HT-29 (cell line): ENCODE data around the gene CSNK2A1. TPM values are rescaled to one million over a fixed set of nuclear protein-coding genes. Genes with fewer than 3 reads are reported as not detected.
A peak's percentile ranks its signal among the peaks of the same experiment; 100 is the strongest.
"Not testable (repeated sequence)": the region's sequence is repeated elsewhere in the genome, so short reads cannot be mapped to it uniquely, and the experiment has no call there.

Experiments used
- DNase-seq: peaks from one replicate; pipeline ENCODE4 v3.0.0-alpha.2; 2015; ENCODE audit warnings: low spot score
- total RNA-seq: library from RNA; depleted of rRNA; stranded (reverse); fragments of >200 nt; shearing (Covaris generic); gene quantifications from 2 replicates; pipeline ENCODE4 v1.2.3, GENCODE V29; 2014

Gene CSNK2A1
- total RNA-seq, 1 experiment from 2014 or later: 89.6 TPM

DNA sequence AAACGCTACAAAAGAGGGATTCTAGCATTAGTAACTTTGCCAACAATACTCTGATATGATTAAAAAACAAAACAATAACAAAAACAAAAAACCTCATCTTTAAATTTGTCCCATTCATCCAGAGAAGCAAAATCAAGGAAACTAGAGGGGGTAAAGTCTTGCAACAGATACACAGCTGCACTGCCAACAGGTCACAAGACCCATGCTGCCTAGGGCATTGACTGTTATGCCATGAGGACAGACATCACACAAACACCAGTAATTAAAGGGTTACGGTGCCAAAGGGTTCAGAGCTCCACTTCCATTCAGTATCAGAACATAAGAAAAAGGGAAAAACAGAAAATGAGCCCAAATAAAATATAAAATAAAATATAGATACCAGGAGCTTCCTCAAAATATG is 82.9 kb downstream of the CSNK2A1 start:
- DNase-seq: no peak

DNA sequence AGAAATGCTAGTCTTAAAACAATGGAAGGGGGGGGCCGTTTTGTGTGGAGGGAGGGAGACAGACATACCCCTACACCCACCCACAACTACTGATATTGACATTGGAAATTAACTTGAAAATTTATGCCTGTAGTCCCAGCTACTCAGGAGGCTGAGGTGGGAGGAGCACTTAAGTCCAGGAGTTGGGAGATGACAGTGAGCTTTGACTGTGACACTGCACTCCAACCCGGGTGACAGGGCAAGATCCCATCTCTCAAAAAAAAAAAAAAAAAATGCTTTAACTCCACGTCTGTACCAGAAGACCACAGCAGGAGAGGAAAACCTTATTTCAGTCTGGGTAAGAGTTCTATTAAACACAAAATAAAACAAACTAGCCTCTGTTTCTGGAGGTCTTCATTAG is 83.4 kb downstream of the CSNK2A1 start:
- DNase-seq: no peak

DNA sequence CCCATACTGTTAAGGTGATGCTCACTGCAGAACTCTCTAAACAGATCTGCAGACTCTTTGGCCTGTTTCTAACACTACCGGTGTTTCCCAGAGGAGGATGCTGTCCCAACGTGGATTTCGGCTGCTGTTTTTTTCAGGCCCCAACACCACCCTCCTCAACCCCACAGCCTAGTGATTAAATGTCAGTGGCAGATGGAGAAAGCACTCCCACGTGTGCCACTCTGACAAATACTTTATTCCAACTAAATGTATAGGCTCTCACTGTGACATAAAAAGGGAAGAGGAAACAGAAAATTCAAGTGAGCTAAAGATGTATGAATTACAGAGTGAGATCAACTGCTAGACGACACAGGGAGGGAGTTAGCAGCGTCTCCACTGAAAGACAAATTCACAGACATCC is 84.8 kb downstream of the CSNK2A1 start:
- no peak for DNase-seq

DNA sequence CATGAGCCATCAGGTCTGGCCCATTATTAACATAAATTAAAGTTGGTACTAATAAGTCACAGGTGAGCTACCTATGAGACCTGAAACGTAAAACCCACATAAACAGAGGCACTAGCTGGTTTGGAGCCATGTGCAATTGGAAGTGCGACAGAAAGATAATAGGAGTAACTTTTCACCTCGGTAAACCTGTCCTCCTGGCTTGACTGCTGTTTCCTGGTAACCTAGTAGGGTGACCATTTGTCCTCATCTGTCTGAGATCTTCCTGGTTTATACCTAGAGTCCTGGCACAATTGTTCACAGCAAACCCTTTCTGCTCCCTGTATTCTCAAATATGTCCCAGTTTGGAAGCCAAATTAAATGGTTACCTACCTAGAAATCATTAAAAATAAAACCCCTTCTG is 88.6 kb downstream of the CSNK2A1 start:
- peak; percentile 48 for DNase-seq

DNA sequence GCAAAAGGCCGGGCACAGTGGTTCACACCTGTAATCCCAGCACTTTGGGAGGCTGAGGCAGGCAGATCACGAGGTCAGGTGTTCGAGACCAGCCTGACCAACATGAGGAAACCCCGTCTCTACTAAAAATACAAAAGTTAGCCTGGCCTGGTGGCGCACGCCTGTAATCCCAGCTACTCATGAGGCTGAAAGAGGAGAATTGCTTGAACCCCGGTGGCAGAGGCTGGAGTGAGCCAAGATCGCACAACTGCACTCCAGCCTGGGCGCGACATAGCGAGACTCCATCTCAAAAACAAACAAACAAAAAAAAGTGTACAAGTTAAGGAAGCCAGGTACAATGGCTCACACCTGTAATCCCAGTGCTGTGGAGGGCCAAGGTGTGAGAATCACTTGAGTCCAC is 91.6 kb downstream of the CSNK2A1 start:
- not testable (repeated sequence) for DNase-seq

DNA sequence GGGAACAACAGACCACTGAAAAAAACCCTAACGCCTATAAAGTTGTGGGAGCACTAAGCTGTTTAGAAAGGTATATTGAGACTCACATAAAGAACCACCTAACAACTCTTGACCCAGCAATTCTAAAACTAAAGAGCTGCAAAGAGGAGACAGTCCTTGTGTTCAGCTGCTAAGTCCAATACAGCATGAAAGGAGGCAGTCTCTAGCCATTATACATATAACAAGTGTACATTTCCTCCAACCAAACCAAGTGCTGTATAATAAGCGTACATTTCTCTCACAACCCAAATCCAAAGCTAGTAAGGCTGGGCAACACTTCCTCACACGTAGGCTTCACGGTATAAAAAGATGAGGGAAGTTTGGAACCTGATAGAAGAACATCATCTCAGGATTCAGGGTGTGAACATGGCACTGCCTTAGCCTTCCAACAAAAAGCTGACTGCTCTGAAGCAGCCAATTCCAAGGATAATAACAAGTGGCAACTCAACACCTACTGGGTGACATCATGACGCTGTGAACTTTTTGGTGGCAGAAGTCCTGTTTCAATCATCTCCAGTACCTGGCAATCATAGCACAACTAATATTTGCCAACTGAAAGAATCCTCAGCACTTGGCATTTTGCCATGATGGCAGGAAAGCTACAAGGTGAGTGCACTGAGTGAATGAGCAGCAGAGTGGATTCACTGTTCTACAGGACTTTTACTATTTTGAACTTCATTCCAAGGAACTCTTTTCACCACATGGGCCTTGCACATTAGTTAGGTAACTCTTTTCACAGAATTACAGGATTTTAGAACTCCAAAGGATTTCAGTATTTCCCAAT is 97.9 kb downstream of the CSNK2A1 start:
- DNase-seq: no peak

DNA sequence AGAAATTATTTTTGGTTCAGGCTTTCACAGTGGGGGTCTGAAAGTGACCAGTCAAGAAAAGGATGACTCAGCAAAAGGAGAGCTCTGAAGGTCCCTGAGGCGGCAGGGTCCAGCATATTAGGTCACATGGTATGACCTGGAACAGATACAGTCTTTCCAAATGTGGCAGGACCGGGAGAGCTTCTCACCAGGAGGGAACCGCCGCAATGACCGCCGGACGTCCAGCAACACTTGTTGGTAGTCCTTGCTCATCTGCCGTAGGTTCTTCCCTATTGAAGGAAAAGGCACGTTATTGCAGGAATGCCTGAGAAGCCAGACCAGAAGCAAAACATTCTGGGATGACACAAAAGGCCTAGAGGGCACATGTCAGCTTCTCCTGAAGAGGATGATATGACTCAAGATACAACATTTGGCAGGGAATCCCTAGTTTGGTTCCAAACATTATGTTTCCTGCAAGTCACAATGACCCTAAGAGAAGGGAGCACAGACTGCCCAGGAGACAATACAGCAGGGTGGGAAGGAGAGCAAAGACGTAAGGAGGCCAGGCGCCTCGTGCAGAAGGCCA is 98.6 kb downstream of the CSNK2A1 start:
- no peak for DNase-seq

DNA sequence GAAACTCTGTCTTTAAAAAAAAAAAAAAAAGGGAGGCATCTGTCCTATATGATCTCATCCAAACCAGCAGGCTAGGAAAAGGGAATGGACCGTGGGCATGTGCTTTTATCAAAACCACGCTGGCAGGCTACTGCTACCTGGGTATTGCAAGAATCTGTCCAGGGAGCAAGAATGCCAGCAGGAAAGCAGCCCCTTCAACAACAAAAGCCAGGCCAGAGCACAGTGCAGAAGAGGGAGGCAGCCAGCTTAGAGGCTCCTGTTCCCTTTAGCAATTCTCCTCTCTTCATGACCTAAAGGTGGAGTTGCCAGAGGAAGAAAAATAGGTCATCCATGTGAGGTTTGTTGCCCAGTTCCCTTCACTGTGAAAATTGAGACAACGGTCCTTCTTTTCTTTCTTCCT is 99.5 kb downstream of the CSNK2A1 start:
- no peak for DNase-seq

DNA sequence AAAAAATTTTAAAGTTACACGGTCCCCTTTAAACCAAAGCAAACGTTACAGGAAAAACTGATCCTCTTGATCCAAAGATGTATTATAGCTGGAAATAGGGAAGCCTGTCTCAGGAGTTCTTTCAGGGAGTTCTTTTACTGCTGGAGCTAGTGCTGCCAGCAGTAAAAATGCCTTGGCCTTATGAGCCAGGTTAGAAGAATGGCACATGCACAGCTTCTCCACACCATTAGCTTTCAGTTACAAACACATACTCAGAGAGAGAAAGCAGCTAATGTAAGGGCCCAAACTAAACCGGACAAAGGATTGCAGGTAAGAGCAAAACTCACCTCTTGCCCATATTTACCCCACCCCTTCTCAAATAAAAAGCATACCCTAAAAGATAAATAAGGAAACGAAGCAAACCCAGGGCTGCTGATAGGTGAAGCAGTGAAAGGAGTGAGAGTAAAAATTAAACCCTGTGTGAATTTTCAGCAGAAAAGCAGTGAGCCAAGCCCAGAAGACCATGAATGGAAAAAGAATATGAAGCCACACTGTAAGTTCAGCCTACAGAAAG is 100.3 kb downstream of the CSNK2A1 start:
- no peak for DNase-seq

DNA sequence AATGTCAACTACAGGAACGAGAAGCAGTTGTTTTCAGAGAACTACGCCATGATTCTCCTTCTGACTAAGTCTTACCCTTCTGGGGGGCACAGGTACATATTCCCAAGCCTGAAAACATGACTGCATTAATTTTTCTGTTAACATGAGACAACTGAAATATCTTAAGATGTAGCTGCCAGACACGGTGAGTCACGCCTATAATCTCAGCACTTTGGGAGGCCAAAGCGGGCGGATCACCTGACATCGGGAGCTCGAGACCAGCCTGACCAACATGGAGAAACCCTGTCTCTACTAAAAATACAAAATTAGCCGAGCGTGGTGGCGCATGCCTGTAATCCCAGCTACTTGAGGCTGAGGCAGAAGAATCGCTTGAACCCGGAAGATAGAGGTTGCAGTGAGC is 103.0 kb downstream of the CSNK2A1 start:
- no peak for DNase-seq

DNA sequence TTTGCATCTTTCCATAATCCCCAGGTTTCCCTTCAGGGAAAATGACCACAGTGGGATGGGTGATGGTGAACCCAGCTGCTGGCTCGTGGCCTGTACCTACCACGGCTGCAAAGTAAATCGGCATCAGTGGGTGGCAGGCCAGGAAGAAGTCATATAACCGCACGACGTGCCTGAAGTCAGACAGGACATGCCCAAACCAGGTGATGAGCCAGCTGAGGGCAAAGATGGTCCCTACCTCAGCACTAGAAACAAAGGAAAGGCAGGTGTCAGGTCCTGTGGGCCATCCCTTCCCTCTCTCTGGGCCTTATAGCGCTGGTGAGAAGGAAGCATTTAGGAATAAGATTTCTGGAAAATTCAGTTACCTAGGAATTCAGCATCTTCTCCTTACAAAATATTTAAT is 103.4 kb downstream of the CSNK2A1 start:
- DNase-seq: no peak

DNA sequence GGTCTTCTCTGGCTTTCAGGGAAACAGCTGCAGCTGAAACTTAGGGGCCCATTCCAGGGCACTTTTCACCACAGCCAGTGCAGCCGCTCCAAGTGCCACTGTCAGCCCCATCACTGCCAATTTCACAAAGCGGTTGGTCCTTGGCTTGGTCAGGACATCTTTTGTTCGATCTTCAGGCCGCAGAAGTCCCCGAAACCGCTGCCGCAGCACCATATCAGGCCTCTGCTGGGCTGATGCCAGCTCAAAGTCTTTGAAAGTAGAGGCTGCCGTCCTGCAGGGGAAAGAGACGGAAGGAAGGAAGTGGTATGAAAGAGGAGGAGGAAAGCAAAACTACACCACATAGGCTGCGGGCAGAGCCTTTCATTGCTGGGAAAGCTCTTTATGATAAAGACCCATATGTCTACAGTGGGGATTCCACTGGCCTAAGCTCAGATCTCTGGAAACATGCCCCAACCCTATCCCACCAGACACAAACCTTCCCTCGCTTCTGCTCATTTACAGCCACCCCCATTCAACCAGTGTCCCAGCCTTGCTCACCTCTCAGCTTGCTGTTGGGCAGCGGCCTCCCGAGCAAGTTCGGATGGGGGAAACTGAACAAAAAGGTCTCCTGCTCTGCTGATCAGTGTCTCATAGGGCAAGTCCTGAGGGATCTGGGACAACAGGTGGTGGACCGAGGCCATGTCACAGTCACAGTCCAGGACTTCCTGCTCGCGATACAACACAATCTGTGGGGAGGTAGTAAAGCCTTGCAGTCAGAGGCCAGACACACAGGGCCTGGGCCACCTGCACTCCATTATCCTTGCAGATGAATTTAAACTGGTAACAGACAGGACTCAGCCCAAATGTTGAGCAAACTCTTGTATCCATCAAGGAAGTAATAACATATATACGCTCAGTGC is 104.8 kb downstream of the CSNK2A1 start:
- DNase-seq: no peak

DNA sequence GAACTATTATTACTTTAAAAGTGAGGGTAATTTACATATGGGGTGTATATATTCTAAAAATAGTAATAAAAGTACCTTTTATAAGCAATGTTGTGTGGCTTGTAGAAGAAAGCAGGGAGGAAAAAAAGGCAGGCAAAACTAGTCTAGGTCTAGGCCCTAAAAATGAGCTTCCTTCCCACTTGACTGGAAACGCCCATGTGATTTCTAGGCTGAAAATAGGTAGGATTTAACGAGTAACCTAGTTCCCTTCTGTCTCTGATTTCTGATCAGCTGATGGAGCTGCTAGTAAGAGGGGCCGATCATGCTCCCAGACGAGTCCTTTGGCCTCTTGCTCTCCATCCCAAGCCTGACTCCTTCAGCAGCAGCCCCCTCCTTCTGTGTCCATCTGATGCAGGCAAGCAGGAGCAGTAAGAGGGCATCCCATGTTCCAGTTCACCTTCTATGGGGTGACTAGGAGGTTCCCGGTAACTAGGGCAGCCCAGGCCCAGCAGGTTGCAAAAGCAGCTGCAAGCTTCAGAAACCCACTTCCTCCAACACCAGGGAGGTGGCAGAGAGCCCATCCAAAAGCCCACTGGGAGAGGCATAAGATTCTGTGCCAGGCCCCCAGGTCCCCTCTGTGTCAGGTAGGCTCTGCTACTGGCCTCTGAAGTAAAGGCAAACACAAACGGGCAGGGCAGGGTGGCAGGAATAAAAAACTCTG is 105.7 kb downstream of the CSNK2A1 start:
- no peak for DNase-seq

DNA sequence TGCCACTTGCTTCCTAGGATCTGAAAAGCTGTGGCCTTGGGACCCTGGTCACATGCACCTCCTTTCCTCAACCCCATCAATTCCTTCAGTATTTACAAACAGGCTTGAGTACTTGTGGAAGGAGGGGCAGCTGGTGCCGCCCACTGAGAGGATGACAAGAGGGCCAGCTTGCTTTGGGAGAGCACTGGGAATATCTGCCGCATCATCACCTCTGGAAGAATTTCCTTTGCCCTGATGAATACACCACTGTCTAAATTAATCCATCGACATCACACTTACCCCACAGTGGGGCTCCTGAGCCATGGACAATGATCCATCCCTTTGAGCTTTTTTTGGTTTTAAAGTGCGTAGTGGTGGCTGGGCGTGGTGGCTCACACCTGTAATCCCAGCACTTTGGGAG is 107.1 kb downstream of the CSNK2A1 start:
- DNase-seq: no peak

DNA sequence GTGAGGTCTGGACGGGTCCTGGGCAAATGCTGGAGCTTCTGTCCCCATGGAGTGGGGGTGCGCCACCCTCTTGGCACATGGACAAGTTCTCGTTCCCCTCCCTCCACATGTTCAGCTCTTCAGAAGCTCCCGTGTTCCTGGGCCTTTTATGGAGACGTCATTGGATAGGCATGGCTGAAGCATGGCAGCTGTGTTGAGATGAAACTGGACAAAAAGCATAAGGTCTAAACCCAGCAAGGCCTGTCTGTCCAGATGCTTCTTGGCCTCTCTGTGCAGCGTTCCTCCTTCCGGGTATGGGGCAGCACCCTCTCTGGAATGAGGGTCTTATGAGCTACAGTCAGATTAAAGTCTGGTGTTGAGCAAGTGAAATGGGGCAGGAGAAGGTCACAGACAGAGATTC is 108.0 kb downstream of the CSNK2A1 start:
- no peak for DNase-seq

DNA sequence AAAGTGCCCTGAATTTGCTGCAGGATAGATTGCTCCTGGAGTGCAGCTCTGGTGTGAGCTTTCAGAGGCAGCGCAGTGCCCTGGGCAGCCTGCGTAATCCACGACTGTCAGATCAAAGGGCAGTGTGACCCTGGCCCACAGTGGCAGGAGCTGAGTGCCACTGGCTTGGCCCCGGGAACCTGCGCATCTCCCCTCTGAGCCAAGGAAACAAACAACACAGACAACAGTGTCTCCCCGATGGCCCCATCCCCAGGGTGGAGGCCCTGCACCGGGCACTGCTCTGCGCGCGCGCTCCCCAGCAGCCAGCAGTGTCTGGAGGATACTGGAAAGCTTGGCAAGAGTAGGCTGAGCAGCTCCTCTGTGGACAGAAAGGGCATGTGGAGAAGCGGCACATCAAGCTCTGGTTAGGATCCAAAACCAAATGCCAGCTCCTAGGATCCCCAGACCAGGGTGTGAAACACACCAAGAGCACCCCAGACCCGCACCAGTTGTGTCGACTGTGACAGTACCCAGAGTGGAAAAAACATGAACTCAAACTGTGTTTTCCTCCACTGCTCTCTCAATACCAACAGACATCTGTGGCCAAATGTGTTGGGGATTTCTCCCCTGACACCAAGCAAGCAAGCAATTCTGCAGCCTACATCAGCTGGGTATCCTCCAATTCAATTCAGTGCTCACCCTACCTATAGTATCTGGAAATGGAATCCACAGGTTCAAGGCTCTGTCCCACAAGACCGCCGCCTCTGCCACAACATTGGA is 108.8 kb downstream of the CSNK2A1 start:
- DNase-seq: no peak

DNA sequence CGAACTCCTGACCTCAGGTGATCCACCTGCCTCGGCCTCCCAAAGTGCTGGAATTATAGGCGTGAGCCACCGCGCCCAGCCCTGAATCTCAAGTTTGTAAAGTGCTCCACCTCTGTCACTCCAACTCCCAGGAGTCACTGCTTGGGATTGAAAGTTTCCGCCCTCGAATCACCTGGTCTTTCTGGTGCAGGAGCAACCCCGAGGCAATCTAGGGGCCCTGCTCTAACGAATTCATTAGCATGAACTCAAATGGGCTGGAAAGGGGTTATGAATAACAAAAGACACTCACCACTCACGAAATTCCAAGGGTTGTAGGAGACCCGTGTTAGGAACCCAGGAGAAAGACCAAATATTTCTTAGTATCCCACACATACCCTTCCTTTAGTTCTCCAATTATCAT is 109.4 kb downstream of the CSNK2A1 start:
- no peak for DNase-seq

DNA sequence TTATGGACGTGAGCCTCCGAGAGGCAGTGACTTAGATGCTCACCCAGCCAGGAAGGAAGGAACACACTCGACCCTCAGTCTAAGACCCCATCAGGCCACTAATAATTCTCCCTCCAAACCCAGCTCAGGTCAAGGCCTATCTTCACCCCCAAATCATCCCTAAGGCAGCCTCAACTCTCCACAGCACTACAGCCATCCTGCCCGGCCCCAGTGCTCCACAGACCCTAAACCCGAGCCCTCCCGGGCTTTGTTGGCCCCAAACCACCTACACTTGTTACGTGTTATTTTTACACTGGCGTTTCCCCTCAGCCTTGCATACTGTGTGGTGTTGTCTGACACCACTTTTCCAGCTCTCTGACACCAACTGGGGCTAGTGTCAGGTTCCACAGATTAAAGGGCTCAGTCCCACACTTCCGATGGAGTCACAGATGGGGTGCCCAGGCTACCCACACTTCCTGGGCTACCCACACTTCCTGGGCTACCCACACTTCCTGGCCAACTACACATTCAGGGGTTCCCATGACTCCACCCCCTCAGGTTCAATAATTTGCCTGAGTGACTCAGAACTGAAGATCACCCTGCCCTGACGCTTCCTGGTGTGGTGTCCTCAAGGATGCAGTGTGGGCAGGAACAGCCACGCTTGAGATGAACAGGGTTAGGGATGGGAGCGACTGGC is 110.2 kb downstream of the CSNK2A1 start:
- peak; percentile 23 for DNase-seq

DNA sequence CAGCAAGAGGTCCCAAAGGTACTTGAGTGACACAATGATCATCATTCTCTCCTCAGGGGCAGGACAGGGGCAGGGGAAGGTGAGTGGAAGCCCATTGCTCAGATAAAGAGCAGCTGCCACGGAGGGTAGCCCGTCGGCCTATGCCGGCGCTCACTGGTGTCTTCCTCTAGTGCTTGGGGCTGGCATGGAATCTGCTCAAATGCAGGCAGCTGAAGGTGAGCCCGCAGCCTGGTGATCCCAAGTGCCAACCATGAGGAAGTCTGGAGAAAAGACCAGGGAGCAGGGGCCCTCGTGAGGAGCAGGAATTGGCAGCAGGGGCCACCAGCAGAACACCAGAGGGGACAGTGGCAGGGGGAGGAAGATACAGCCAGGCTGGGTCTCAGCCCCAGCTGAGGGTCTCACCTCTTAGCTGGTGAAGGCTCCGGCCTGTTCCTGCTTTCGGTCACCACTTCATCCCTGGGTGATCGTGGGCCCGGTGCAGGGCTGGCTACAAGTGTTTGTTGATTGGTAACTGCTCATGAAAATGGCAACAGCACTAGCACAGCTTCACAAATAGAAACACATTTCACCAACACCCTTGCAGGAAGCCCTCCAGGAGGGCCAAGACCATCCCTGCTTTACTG is 110.8 kb downstream of the CSNK2A1 start:
- no peak for DNase-seq

DNA sequence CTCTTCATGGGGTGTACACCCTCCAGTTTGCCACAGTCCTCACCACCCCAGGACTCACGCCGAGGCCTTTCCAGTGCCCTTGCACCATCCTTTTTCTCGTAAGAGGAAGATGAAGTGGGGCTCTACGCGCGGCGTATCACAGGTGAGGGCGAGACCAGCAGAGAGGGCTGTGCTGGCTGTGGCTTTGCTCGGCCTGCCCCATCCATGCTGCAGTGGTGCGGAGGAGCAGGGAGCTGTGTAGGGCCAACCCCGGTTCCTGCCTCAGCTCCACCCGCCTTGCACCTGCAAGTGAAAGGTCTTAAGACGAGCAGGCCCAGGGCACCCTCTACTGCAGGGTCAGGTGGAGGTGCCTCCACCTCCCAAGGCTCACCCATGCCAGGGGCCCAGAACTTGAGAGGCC is 111.4 kb downstream of the CSNK2A1 start:
- no peak for DNase-seq
